Peyer's patch (tissue), 4 donors: ENCODE measurements around the gene A1BG.

ENCODE experiments used
- CTCF ChIP-seq, 6 experiments: fragments of 450-650 bp in 4 of 6; fragments of 200-600 bp in 2 of 6; sonication (generic) in 1 of 6; IDR thresholded peaks; one replicate each; pipeline ENCODE4 v1.5.1; 2017 to 2019; ENCODE audit warnings: antibody characterized with exemption in 6 of 6, mild to moderate bottlenecking in 3 of 6, moderate library complexity in 1 of 6
- POLR2A ChIP-seq, 2 donors: fragments of 450-650 bp; IDR thresholded peaks; one replicate each; pipeline ENCODE4 v1.5.1; 2017; ENCODE audit warnings: antibody characterized with exemption in 2 of 2, mild to moderate bottlenecking in 2 of 2, moderate library complexity in 2 of 2

GRCh38 chr19:58401840-58402421, 48.6 kb upstream of the A1BG start:
- TF ChIP-seq CTCF (IDR thresholded peaks at IDR 0.05): no peak
- TF ChIP-seq POLR2A (IDR thresholded peaks at IDR 0.05): no peak
